HG02943 (cell line): Measurements from ENCODE around the gene RNU1-2.
"Not testable (repeated sequence)": the region's sequence is repeated elsewhere in the genome, so short reads cannot be mapped to it uniquely, and the experiment has no call there.

Experiments
- ATAC-seq: cut with Tn5 transposase; IDR thresholded peaks from one replicate; pipeline ENCODE4 v1.9.1; 2021; ENCODE audit warnings: mild to moderate bottlenecking, low read depth, moderate library complexity; ENCODE audit not compliant: unreplicated experiment

RNU1-2 gene

GRCh38 chr1:16924919-16925477 lies 29.2 kb downstream of the RNU1-2 start:
- ATAC-seq = no peak

- no peak for ATAC-seq
Observed at GRCh38 chr1:16925635-16926490, 30.1 kb downstream of the RNU1-2 start.

- ATAC-seq = no peak
Observed at GRCh38 chr1:16926491-16927073, 30.8 kb downstream of the RNU1-2 start.

- ATAC-seq = no peak
Observed at GRCh38 chr1:16927256-16927655, 31.5 kb downstream of the RNU1-2 start.

- no peak for ATAC-seq
Observed at GRCh38 chr1:16927711-16928485, 32.1 kb downstream of the RNU1-2 start.

GRCh38 chr1:16929146-16930041 lies 33.6 kb downstream of the RNU1-2 start:
- not testable (repeated sequence) for ATAC-seq

- not testable (repeated sequence) for ATAC-seq
Observed at GRCh38 chr1:16931206-16931934, 35.6 kb downstream of the RNU1-2 start.

GRCh38 chr1:16933945-16934344 lies 38.2 kb downstream of the RNU1-2 start:
- not testable (repeated sequence) for ATAC-seq

- ATAC-seq = not testable (repeated sequence)
Observed at GRCh38 chr1:16936580-16936979, 40.8 kb downstream of the RNU1-2 start.

- no peak for ATAC-seq
Observed at GRCh38 chr1:16938351-16939321, 42.9 kb downstream of the RNU1-2 start.

- not testable (repeated sequence) for ATAC-seq
Observed at GRCh38 chr1:16939386-16940180, 43.8 kb downstream of the RNU1-2 start.

GRCh38 chr1:16944038-16944437 lies 48.3 kb downstream of the RNU1-2 start:
- ATAC-seq = no peak

- not testable (repeated sequence) for ATAC-seq
Observed at GRCh38 chr1:16945512-16945911, 49.7 kb downstream of the RNU1-2 start.
